HFF-Myc (cell line): ENCODE data around the gene NOD1.
A peak's percentile ranks its signal among the peaks of the same experiment; 100 is the strongest.
"Not testable (repeated sequence)": the region's sequence is repeated elsewhere in the genome, so short reads cannot be mapped to it uniquely, and the experiment has no call there.

Experiments used
- DNase-seq: peaks from one replicate; pipeline ENCODE4 v3.0.0-alpha.2; 2011; ENCODE audit warnings: low read depth; ENCODE audit errors: extremely low read depth
- H3K4me3 ChIP-seq: replicated peaks from 2 replicates; pipeline ENCODE4 v1.5.1; 2011; ENCODE audit warnings: low read depth, mild to moderate bottlenecking, control low read depth, low read length
- CTCF ChIP-seq: IDR thresholded peaks from 2 replicates; pipeline ENCODE4 v1.5.1; 2012; ENCODE audit warnings: mild to moderate bottlenecking, low read depth, low read length, control low read depth; ENCODE audit errors: missing control alignments

NOD1 gene

GRCh38 chr7:30485667-30486066, 7.1 kb upstream of the NOD1 start:
- no peak for TF ChIP-seq CTCF
- H3K4me3 ChIP-seq: no peak overlapping the region
- no peak for DNase-seq

- DNase-seq, H3K4me3 ChIP-seq: not testable (repeated sequence)
Measured at GRCh38 chr7:30481416-30481815, 2.8 kb upstream of the NOD1 start.

GRCh38 chr7:30479202-30480120, 877 bp upstream of the NOD1 start:
- no peak for DNase-seq
- peak overlapping the region; percentile 73 for H3K4me3 ChIP-seq
- TF ChIP-seq CTCF: no peak

- DNase-seq: no peak
- no peak for TF ChIP-seq CTCF
- no peak overlapping the region for H3K4me3 ChIP-seq
Measured at GRCh38 chr7:30476459-30477145, 2.0 kb downstream of the NOD1 start.

GRCh38 chr7:30475580-30475979, 3.0 kb downstream of the NOD1 start:
- no peak overlapping the region for H3K4me3 ChIP-seq
- DNase-seq: no peak
- no peak for TF ChIP-seq CTCF

GRCh38 chr7:30474893-30475292, 3.7 kb downstream of the NOD1 start:
- no peak for TF ChIP-seq CTCF
- DNase-seq: no peak
- no peak overlapping the region for H3K4me3 ChIP-seq

GRCh38 chr7:30474485-30474884, 4.1 kb downstream of the NOD1 start:
- no peak overlapping the region for H3K4me3 ChIP-seq
- DNase-seq: no peak
- no peak for TF ChIP-seq CTCF
